Measurements from ENCODE around the gene SETX.

DNA sequence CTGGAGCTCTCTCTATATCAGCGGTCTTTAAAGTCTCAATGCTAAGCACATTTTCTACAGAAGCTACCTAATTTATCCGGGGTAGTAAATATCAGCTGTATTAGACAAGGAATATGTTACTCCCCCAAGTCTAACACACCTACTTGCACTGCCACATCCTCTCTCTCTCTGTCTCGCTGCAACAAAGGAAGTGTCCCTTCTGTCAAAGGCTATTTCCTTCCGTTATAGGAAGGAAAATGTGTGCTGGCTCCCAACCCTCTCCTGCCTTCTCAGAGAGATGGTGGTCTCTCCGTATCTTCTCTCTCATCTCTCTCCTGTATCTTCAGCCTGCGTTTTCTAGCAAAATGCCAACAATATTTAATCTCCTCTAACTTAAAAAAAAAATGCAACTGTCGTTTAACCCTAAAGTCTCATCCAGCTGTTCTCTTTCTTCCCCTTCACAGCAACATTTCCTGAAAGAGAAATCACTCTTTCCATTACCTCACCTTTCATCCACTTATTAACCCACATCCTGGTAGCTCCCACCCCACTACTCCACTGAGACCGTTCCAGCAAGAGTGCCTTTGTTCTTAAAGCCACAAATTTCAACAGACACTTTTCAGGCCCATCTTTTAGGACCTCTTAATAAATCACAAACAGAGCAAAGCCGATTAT, 49.6 kb upstream of the SETX start:
- TF ChIP-seq, protein P1, sequence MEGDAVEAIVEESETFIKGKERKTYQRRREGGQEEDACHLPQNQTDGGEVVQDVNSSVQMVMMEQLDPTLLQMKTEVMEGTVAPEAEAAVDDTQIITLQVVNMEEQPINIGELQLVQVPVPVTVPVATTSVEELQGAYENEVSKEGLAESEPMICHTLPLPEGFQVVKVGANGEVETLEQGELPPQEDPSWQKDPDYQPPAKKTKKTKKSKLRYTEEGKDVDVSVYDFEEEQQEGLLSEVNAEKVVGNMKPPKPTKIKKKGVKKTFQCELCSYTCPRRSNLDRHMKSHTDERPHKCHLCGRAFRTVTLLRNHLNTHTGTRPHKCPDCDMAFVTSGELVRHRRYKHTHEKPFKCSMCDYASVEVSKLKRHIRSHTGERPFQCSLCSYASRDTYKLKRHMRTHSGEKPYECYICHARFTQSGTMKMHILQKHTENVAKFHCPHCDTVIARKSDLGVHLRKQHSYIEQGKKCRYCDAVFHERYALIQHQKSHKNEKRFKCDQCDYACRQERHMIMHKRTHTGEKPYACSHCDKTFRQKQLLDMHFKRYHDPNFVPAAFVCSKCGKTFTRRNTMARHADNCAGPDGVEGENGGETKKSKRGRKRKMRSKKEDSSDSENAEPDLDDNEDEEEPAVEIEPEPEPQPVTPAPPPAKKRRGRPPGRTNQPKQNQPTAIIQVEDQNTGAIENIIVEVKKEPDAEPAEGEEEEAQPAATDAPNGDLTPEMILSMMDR (IDR thresholded peaks at IDR 0.05) = no peak
- no peak for TF ChIP-seq POLR2A (IDR thresholded peaks at IDR 0.05)
